ENCODE measurements around the gene CXCL10.

The CXCL10 gene

DNA sequence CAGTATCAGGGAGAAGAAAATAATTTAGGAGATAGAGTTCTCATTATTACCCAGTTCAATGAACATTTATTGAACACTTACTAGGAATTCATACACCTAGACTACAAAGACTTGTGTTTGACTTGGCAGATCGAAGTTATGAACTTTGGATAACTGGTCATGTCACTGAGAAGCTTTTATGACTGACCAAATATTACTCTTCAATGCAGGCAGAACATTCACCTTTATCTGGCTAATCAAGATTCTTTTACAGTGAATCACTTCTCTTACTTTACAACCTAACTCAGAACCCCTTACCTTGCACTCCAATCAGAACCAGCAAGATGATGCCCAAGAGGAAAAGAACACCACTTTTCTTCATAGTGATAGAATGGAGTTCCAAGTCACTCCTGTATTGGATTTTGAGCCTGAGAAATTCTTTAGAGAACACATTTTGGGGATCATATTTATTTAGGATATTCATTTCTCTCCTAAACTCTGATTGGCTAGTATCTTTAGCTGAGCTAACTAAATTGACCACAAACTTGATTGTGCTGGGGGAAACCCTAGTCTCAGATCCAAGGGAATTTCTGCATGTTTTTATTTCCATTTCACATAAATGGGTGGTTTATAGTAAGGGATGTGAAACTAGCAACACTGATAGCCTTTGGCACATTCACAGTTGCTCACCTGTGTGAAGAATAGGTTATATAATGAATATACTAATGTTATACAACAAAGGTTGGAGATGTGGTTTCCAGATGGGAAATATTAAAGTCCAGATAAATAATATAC is 16.0 kb downstream of the CXCL10 start, which contains the start of gene CXCL9:
CXCL9 (minus strand) TSS at position 421 of the 774 bp plus-strand sequence; CDS start at position 361, 60 bp downstream.
- TF ChIP-seq EGR1 (IDR thresholded peaks at IDR 0.05): no peak
- no peak for TF ChIP-seq RAD21 (IDR thresholded peaks at IDR 0.05; ENCODE audit: low read depth)
- TF ChIP-seq TEAD4 (IDR thresholded peaks at IDR 0.05): no peak
- TF ChIP-seq TAF1 (IDR thresholded peaks at IDR 0.05; ENCODE audit: low read depth): no peak
- TF ChIP-seq CREB1 (IDR thresholded peaks at IDR 0.05; ENCODE audit: low read depth): no peak
- no peak for TF ChIP-seq CEBPB (IDR thresholded peaks at IDR 0.05)
- TF ChIP-seq ZBTB7A (IDR thresholded peaks at IDR 0.05; ENCODE audit: low read depth): no peak
- TF ChIP-seq TCF12 (IDR thresholded peaks at IDR 0.05; ENCODE audit: low read depth): no peak
- TF ChIP-seq NFIC (IDR thresholded peaks at IDR 0.05): no peak
- no peak for TF ChIP-seq FOXM1 (IDR thresholded peaks at IDR 0.05; ENCODE audit: borderline replicate concordance, low read depth)
- no peak for TF ChIP-seq EP300 (IDR thresholded peaks at IDR 0.05; ENCODE audit: borderline replicate concordance)
- TF ChIP-seq MAX (IDR thresholded peaks at IDR 0.05): no peak
- no peak for TF ChIP-seq YY1 (IDR thresholded peaks at IDR 0.05; ENCODE audit: low read depth)
- TF ChIP-seq, protein P1, sequence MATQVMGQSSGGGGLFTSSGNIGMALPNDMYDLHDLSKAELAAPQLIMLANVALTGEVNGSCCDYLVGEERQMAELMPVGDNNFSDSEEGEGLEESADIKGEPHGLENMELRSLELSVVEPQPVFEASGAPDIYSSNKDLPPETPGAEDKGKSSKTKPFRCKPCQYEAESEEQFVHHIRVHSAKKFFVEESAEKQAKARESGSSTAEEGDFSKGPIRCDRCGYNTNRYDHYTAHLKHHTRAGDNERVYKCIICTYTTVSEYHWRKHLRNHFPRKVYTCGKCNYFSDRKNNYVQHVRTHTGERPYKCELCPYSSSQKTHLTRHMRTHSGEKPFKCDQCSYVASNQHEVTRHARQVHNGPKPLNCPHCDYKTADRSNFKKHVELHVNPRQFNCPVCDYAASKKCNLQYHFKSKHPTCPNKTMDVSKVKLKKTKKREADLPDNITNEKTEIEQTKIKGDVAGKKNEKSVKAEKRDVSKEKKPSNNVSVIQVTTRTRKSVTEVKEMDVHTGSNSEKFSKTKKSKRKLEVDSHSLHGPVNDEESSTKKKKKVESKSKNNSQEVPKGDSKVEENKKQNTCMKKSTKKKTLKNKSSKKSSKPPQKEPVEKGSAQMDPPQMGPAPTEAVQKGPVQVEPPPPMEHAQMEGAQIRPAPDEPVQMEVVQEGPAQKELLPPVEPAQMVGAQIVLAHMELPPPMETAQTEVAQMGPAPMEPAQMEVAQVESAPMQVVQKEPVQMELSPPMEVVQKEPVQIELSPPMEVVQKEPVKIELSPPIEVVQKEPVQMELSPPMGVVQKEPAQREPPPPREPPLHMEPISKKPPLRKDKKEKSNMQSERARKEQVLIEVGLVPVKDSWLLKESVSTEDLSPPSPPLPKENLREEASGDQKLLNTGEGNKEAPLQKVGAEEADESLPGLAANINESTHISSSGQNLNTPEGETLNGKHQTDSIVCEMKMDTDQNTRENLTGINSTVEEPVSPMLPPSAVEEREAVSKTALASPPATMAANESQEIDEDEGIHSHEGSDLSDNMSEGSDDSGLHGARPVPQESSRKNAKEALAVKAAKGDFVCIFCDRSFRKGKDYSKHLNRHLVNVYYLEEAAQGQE (IDR thresholded peaks at IDR 0.05; ENCODE audit: low read depth): no peak
- TF ChIP-seq USF1 (IDR thresholded peaks at IDR 0.05): no peak

- TF ChIP-seq, protein P1 (IDR thresholded peaks at IDR 0.05; ENCODE audit: low read depth): no peak
- TF ChIP-seq YY1 (IDR thresholded peaks at IDR 0.05; ENCODE audit: low read depth) (no peak), FOXM1 (IDR thresholded peaks at IDR 0.05; ENCODE audit: borderline replicate concordance, low read depth) (no peak), ZBTB7A (IDR thresholded peaks at IDR 0.05; ENCODE audit: low read depth) (no peak), RAD21 (IDR thresholded peaks at IDR 0.05; ENCODE audit: low read depth) (no peak), TEAD4 (IDR thresholded peaks at IDR 0.05) (no peak), EP300 (IDR thresholded peaks at IDR 0.05; ENCODE audit: borderline replicate concordance) (no peak), USF1 (IDR thresholded peaks at IDR 0.05) (no peak), CREB1 (IDR thresholded peaks at IDR 0.05; ENCODE audit: low read depth) (no peak), NFIC (IDR thresholded peaks at IDR 0.05) (no peak), EGR1 (IDR thresholded peaks at IDR 0.05) (no peak), TAF1 (IDR thresholded peaks at IDR 0.05; ENCODE audit: low read depth) (no peak), CEBPB (IDR thresholded peaks at IDR 0.05) (no peak), TCF12 (IDR thresholded peaks at IDR 0.05; ENCODE audit: low read depth) (no peak), MAX (IDR thresholded peaks at IDR 0.05) (no peak)
Measured at GRCh38 chr4:76003620-76004019, 19.7 kb downstream of the CXCL10 start.

DNA sequence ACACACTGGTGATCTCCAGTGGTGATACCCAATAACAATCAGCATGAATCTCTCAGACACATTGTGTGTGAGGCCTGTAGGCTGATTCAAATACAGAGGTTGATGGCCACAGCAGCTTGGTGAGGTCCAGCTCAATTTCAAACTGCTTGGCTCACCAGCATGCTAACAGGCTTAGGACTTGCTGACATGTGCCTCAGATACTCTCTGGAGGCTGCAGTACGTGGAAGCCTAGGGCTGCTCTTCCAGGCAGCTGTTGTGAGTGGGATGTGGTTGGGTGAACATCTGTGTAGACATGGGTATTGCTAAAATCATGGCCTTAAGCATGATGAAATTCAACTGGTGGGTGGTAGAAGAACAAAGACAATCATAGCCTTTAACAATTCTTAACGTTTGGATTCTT is 20.3 kb downstream of the CXCL10 start:
- no peak for TF ChIP-seq EP300 (IDR thresholded peaks at IDR 0.05; ENCODE audit: borderline replicate concordance)

GRCh38 chr4:76002176-76002575 is 21.1 kb downstream of the CXCL10 start:
- TF ChIP-seq, protein P1 (IDR thresholded peaks at IDR 0.05; ENCODE audit: low read depth): no peak
- TF ChIP-seq ZBTB7A (IDR thresholded peaks at IDR 0.05; ENCODE audit: low read depth) (no peak), EP300 (IDR thresholded peaks at IDR 0.05; ENCODE audit: borderline replicate concordance) (no peak), NFIC (IDR thresholded peaks at IDR 0.05) (no peak)

All from Ishikawa (cell line).